Gastroesophageal sphincter (tissue), 4 donors: Measurements from ENCODE around the gene MYH14. TPM values are rescaled to one million over a fixed set of nuclear protein-coding genes. Genes with fewer than 3 reads are reported as not detected.

Source experiments
- ATAC-seq: fragments of 150-250 bp; one replicate; pipeline ENCODE4 v1.9.1; 2016; ENCODE audit warnings: mild to moderate bottlenecking, moderate library complexity
- H3K27ac ChIP-seq, 4 donors: fragments of 200-600 bp; sonication (generic) in 3 of 4; 1 replicate in 3 of 4; 2 replicates in 1 of 4; pipeline ENCODE4 v1.5.1; 2016 to 2019
- H3K27me3 ChIP-seq: fragments of 200-600 bp; sonication (generic); one replicate; pipeline ENCODE4 v1.5.1; 2019
- H3K36me3 ChIP-seq, 2 donors: fragments of 200-600 bp; sonication (generic); one replicate each; pipeline ENCODE4 v1.5.1; 2019; ENCODE audit warnings: control low read depth in 1 of 2
- H3K4me1 ChIP-seq, 3 donors: fragments of 200-600 bp; sonication (generic); 1 replicate in 2 of 3; 2 replicates in 1 of 3; pipeline ENCODE4 v1.5.1; 2016 to 2019; ENCODE audit warnings: control low read depth in 2 of 3
- H3K4me3 ChIP-seq, 2 donors: fragments of 200-600 bp; sonication (generic); one replicate each; pipeline ENCODE4 v1.5.1; 2019; ENCODE audit warnings: mild to moderate bottlenecking in 1 of 2, moderate library complexity in 1 of 2
- H3K9me3 ChIP-seq, 3 donors: fragments of 200-600 bp; sonication (generic); one replicate each; pipeline ENCODE4 v1.5.1; 2017 to 2019; ENCODE audit warnings: control low read depth in 2 of 3
- CTCF ChIP-seq, 4 experiments: fragments of 200-600 bp in 2 of 4; fragments of 450-650 bp in 2 of 4; sonication (generic) in 1 of 4; IDR thresholded peaks; one replicate each; pipeline ENCODE4 v1.5.1; 2017 to 2019; ENCODE audit warnings: antibody characterized with exemption in 4 of 4, mild to moderate bottlenecking in 2 of 4, moderate library complexity in 2 of 4
- EP300 ChIP-seq: sonication (generic); formaldehyde crosslinking; IDR thresholded peaks from one replicate; pipeline ENCODE4 v1.6.1; 2017; ENCODE audit warnings: antibody characterized with exemption, mild to moderate bottlenecking
- POLR2A ChIP-seq, 2 donors: fragments of 450-650 bp; IDR thresholded peaks; one replicate each; pipeline ENCODE4 v1.6.1; 2017; ENCODE audit warnings: antibody characterized with exemption in 2 of 2, mild to moderate bottlenecking in 2 of 2, moderate library complexity in 1 of 2
- POLR2AphosphoS5 ChIP-seq: sonication (generic); formaldehyde crosslinking; IDR thresholded peaks from one replicate; pipeline ENCODE4 v1.6.1; 2017; ENCODE audit warnings: antibody characterized with exemption
- WGBS, 2 donors: methylation state at CpG; one replicate each; pipeline ENCODE4 v1.1.5; 2018; ENCODE audit warnings: low coverage in 1 of 2; 5-methylcytosine and 5-hydroxymethylcytosine counted together
- total RNA-seq, 4 donors: library from RNA; depleted of rRNA; stranded (reverse); fragments of >200 nt; gene quantifications; one replicate each; pipeline ENCODE4 v1.1.0, GENCODE V29; 2016

MYH14 gene
- total RNA-seq, 4 donors from 2014 or later: 3.5 to 10.0 (median 6.1) TPM

GRCh38 chr19:50319156-50319555, 115.7 kb downstream of the MYH14 start:
- ATAC-seq: no peak
- TF ChIP-seq CTCF (IDR thresholded peaks at IDR 0.05) (no peak), EP300 (no peak)
- Histone ChIP-seq H3K4me3 (no peak overlapping the region), H3K36me3 (no peaks in the 10 kb centered on the region), H3K4me1 (no peaks in the 10 kb centered on the region), H3K27me3 (peaks cover 87% of the 10 kb centered on the region), H3K9me3 (no peaks in the 10 kb centered on the region), H3K27ac (no peak overlapping the region)
- 66 to 73% methylated on average over 11 of the region's 11 CpGs for WGBS, 2 donors

DNA sequence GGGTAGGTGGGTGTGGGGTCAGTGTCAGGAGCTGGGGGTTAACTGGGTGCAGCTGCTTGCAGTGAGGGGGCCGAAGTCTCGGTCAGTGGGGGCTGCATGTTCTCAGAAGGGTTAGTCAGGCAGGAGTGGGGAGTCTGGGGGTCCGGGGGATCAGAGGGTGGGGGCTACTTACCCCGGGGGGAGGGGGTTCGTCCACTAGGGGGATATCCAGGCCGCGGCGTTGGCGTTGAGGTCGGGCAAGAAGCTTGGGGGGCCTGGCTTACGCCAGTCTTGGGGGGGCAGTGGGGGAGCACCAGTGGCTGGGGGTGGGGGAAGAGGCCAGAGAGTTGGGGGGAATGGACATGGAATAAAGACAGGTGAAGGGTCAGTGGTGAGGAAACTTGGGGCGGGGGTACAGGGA, 116.6 kb downstream of the MYH14 start:
- no peaks in the 10 kb centered on the region for H3K4me1 ChIP-seq
- no peak overlapping the region for H3K27ac ChIP-seq
- peaks cover 78% of the 10 kb centered on the region for H3K27me3 ChIP-seq
- 50 to 67% methylated on average over 1 to 2 of the region's 12 CpGs for WGBS, 2 donors
- no peak for ATAC-seq
- H3K36me3 ChIP-seq: no peaks in the 10 kb centered on the region
- H3K4me3 ChIP-seq: no peak overlapping the region
- TF ChIP-seq CTCF (IDR thresholded peaks at IDR 0.05) (no peak), POLR2AphosphoS5 (no peak), POLR2A (IDR thresholded peaks at IDR 0.05) (no peak), EP300 (no peak)
- no peaks in the 10 kb centered on the region for H3K9me3 ChIP-seq

DNA sequence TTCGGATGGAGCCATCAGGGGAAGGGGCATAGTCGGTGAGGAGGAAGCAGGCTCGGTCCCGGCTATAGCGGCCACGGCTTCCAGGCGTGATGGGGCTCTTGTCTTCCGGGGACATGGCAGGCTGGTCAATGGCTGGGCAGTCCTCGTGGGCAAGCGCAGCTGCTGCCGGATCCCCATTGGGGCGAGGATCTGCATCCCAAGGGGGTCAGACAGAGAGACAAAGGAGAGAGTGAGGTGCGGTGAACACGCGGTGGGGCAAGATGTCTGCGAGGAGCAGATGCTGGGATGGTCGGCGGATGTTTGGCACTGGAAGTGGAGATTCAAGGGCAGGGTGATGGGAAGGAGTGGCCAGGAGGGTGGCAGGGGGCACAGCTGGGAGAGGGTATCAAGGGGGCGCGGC, 117.2 kb downstream of the MYH14 start:
- ATAC-seq: no peak
- TF ChIP-seq POLR2A (IDR thresholded peaks at IDR 0.05): no peak
- TF ChIP-seq POLR2AphosphoS5: no peak
- no peak for TF ChIP-seq CTCF (IDR thresholded peaks at IDR 0.05)
- no peak for TF ChIP-seq EP300
- Histone ChIP-seq H3K27me3 (peaks cover 74% of the 10 kb centered on the region), H3K27ac (no peak overlapping the region), H3K9me3 (no peaks in the 10 kb centered on the region), H3K4me1 (peaks cover 0 to 4% (median 0%) of the 10 kb centered on the region in 3 donors), H3K4me3 (no peak overlapping the region), H3K36me3 (no peaks in the 10 kb centered on the region)
- WGBS, 2 donors: 81 to 91% methylated on average over 16 to 18 of the region's 20 CpGs

- Histone ChIP-seq H3K4me3 (no peak overlapping the region), H3K36me3 (no peaks in the 10 kb centered on the region), H3K27me3 (peaks cover 74% of the 10 kb centered on the region), H3K27ac (no peak overlapping the region), H3K4me1 (peaks cover 0 to 16% (median 9%) of the 10 kb centered on the region in 3 donors), H3K9me3 (no peaks in the 10 kb centered on the region)
- ATAC-seq: no peak
- WGBS, 2 donors: 69 to 70% methylated on average over 2 to 3 of the region's 4 CpGs
- TF ChIP-seq POLR2AphosphoS5: no peak
- TF ChIP-seq POLR2A (IDR thresholded peaks at IDR 0.05): no peak
- TF ChIP-seq EP300: no peak
- TF ChIP-seq CTCF (IDR thresholded peaks at IDR 0.05): no peak
Observed at GRCh38 chr19:50321831-50322230, 118.4 kb downstream of the MYH14 start.

- H3K4me1 ChIP-seq: peaks cover 0 to 16% (median 9%) of the 10 kb centered on the region in 3 donors
- no peak for ATAC-seq
- no peak overlapping the region for H3K27ac ChIP-seq
- no peaks in the 10 kb centered on the region for H3K9me3 ChIP-seq
- no peak for TF ChIP-seq CTCF (IDR thresholded peaks at IDR 0.05)
- no peak for TF ChIP-seq POLR2A (IDR thresholded peaks at IDR 0.05)
- TF ChIP-seq EP300: no peak
- no peak for TF ChIP-seq POLR2AphosphoS5
- no peak overlapping the region for H3K4me3 ChIP-seq
- no peaks in the 10 kb centered on the region for H3K36me3 ChIP-seq
- peaks cover 74% of the 10 kb centered on the region for H3K27me3 ChIP-seq
- WGBS, 2 donors: 63 to 70% methylated on average over 12 of the region's 12 CpGs
Observed at GRCh38 chr19:50322234-50322633, 118.8 kb downstream of the MYH14 start.
